HepG2 (cell line): ENCODE results near the gene GPR89A. TPM values are rescaled to one million over a fixed set of nuclear protein-coding genes. Genes with fewer than 3 reads are reported as not detected.

Experiments used
- AGO1 ChIP-seq: fragments of 200-400 bp; formaldehyde crosslinking; IDR thresholded peaks from 2 replicates; pipeline ENCODE4 v1.6.1; 2017; ENCODE audit warnings: mild to moderate bottlenecking, low read depth, low read length, moderate library complexity; ENCODE audit not compliant: poor library complexity, severe bottlenecking
- CEBPZ ChIP-seq: IDR thresholded peaks from 2 replicates; pipeline ENCODE4 v1.6.1; 2012; ENCODE audit warnings: low read length, improper control_type of control experiment
- ELF4 ChIP-seq: sonication (generic); formaldehyde crosslinking; IDR thresholded peaks from 2 replicates; pipeline ENCODE4 v1.5.0; 2020; ENCODE audit warnings: missing genetic modification reagents, mild to moderate bottlenecking, moderate library complexity, borderline replicate concordance
- GPN1 ChIP-seq: sonication (generic); formaldehyde crosslinking; IDR thresholded peaks from 2 replicates; pipeline ENCODE4 v1.5.1; 2020; ENCODE audit warnings: missing genetic modification reagents, borderline replicate concordance
- HNF4A ChIP-seq: sonication (generic); formaldehyde crosslinking; IDR thresholded peaks from 2 replicates; pipeline ENCODE4 v1.4.0; 2020; ENCODE audit warnings: missing genetic modification reagents
- MZF1 ChIP-seq: sonication (generic); formaldehyde crosslinking; IDR thresholded peaks from 2 replicates; pipeline ENCODE4 v1.8.1; 2023; ENCODE audit warnings: mild to moderate bottlenecking, missing genetic modification reagents, borderline replicate concordance
- SATB2 ChIP-seq: sonication (generic); formaldehyde crosslinking; IDR thresholded peaks from 2 replicates; pipeline ENCODE4 v1.5.0; 2020; ENCODE audit warnings: missing genetic modification reagents
- SOX6 ChIP-seq, 2 experiments: fragments of 450-650 bp in 1 of 2; sonication (generic) in 1 of 2; formaldehyde crosslinking in 1 of 2; IDR thresholded peaks; 2 replicates each; pipeline versions ENCODE4 v1.4.0 to v1.6.1; 2017 to 2020; ENCODE audit warnings: antibody characterized with exemption in 1 of 2, mild to moderate bottlenecking in 1 of 2, missing genetic modification reagents in 1 of 2
- ZNF33A ChIP-seq: sonication (generic); formaldehyde crosslinking; IDR thresholded peaks from 2 replicates; pipeline ENCODE4 v1.5.1; 2020; ENCODE audit warnings: missing genetic modification reagents, mild to moderate bottlenecking, moderate library complexity, borderline replicate concordance
- ZNF839 ChIP-seq: sonication (generic); formaldehyde crosslinking; IDR thresholded peaks from 2 replicates; pipeline ENCODE4 v1.4.0; 2020; ENCODE audit warnings: missing genetic modification reagents, mild to moderate bottlenecking, borderline replicate concordance
- polyA plus RNA-seq, 8 experiments: library from polyadenylated mRNA; depleted of rRNA in 3 of 8; stranded (reverse) in 7 of 8; unstranded in 1 of 8; fragments of >200 nt; fragmentation: Illumina TruSeq in 4 of 8; extraction: Trizol in 4 of 8; gene quantifications; 2 replicates each; pipeline versions ENCODE4 v1.2.1 to v1.2.3, GENCODE V29; 2011 to 2016; ENCODE audit warnings: low read depth in 4 of 8, missing spikeins in 1 of 8, mixed read lengths in 1 of 8; ENCODE audit not compliant: insufficient read depth in 1 of 8
- total RNA-seq, 5 experiments: library from RNA; depleted of rRNA; stranded (reverse); fragments of >200 nt; fragmentation: Illumina TruSeq; extraction: Trizol; gene quantifications; 2 replicates each; pipeline ENCODE4 v1.2.3, GENCODE V29; 2016; ENCODE audit warnings: low read depth in 1 of 5
- TF ChIP-seq, protein P1 (sequence below): sonication (generic); formaldehyde crosslinking; IDR thresholded peaks from 2 replicates; pipeline ENCODE4 v1.8.0; 2022; ENCODE audit warnings: mild to moderate bottlenecking, missing genetic modification reagents; ENCODE audit not compliant: insufficient replicate concordance
- TF ChIP-seq, protein P2 (sequence below): sonication (generic); formaldehyde crosslinking; IDR thresholded peaks from one replicate; pipeline ENCODE4 v1.5.1; 2020; ENCODE audit warnings: mild to moderate bottlenecking, missing genetic modification reagents; ENCODE audit errors: not compliant biosample characterization
- TF ChIP-seq, protein P3 (sequence below): IDR thresholded peaks from 2 replicates; pipeline ENCODE4 v1.6.1; 2016; ENCODE audit warnings: mild to moderate bottlenecking, missing biosample characterization, missing genetic modification reagents

Gene GPR89A
- total and polyA plus RNA-seq, 2 of the 13 experiments (the other 11 are each of a cell fraction or from before 2014, with no cell fraction given), result 23.4 to 32.6 TPM

- no peak for TF ChIP-seq CEBPZ
- TF ChIP-seq, protein P1, sequence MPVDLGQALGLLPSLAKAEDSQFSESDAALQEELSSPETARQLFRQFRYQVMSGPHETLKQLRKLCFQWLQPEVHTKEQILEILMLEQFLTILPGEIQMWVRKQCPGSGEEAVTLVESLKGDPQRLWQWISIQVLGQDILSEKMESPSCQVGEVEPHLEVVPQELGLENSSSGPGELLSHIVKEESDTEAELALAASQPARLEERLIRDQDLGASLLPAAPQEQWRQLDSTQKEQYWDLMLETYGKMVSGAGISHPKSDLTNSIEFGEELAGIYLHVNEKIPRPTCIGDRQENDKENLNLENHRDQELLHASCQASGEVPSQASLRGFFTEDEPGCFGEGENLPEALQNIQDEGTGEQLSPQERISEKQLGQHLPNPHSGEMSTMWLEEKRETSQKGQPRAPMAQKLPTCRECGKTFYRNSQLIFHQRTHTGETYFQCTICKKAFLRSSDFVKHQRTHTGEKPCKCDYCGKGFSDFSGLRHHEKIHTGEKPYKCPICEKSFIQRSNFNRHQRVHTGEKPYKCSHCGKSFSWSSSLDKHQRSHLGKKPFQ, result no peak
- TF ChIP-seq SOX6 (IDR thresholded peaks at IDR 0.05), result no peak
- peak; percentile 75 for TF ChIP-seq SOX6 (CRISPR knock-in tag; IDR thresholded peaks at IDR 0.05)
- TF ChIP-seq ELF4 (CRISPR knock-in tag), result no peak
- TF ChIP-seq ZNF33A (CRISPR knock-in tag), result peak; percentile 87; the same call in 1 of the 2 replicates
- TF ChIP-seq ZNF839 (CRISPR knock-in tag), result no peak
- no peak for TF ChIP-seq GPN1 (CRISPR knock-in tag)
- no peak for TF ChIP-seq SATB2 (CRISPR knock-in tag)
- TF ChIP-seq, protein P2, sequence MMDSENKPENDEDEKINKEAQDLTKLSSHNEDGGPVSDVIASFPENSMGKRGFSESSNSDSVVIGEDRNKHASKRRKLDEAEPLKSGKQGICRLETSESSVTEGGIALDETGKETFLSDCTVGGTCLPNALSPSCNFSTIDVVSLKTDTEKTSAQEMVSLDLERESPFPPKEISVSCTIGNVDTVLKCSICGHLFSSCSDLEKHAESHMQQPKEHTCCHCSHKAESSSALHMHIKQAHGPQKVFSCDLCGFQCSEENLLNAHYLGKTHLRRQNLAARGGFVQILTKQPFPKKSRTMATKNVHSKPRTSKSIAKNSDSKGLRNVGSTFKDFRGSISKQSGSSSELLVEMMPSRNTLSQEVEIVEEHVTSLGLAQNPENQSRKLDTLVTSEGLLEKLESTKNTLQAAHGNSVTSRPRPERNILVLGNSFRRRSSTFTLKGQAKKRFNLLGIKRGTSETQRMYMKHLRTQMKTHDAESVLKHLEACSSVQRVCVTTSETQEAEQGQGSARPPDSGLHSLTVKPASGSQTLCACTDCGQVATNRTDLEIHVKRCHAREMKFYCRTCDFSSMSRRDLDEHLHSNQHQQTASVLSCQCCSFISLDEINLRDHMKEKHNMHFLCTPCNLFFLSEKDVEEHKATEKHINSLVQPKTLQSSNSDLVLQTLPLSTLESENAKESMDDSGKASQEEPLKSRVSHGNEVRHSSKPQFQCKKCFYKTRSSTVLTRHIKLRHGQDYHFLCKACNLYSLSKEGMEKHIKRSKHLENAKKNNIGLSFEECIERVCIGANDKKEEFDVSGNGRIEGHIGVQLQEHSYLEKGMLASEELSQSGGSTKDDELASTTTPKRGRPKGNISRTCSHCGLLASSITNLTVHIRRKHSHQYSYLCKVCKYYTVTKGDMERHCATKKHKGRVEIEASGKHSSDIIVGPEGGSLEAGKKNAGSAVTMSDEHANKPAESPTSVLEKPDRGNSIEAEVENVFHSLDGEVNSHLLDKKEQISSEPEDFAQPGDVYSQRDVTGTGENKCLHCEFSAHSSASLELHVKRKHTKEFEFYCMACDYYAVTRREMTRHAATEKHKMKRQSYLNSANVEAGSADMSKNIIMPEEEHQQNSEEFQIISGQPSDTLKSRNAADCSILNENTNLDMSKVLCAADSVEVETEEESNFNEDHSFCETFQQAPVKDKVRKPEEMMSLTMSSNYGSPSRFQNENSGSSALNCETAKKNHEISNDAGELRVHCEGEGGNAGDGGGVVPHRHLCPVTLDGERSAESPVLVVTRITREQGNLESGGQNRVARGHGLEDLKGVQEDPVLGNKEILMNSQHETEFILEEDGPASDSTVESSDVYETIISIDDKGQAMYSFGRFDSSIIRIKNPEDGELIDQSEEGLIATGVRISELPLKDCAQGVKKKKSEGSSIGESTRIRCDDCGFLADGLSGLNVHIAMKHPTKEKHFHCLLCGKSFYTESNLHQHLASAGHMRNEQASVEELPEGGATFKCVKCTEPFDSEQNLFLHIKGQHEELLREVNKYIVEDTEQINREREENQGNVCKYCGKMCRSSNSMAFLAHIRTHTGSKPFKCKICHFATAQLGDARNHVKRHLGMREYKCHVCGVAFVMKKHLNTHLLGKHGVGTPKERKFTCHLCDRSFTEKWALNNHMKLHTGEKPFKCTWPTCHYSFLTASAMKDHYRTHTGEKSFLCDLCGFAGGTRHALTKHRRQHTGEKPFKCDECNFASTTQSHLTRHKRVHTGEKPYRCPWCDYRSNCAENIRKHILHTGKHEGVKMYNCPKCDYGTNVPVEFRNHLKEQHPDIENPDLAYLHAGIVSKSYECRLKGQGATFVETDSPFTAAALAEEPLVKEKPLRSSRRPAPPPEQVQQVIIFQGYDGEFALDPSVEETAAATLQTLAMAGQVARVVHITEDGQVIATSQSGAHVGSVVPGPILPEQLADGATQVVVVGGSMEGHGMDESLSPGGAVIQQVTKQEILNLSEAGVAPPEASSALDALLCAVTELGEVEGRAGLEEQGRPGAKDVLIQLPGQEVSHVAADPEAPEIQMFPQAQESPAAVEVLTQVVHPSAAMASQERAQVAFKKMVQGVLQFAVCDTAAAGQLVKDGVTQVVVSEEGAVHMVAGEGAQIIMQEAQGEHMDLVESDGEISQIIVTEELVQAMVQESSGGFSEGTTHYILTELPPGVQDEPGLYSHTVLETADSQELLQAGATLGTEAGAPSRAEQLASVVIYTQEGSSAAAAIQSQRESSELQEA (CRISPR knock-in tag), result peak; percentile 46
- TF ChIP-seq MZF1, result no peak
- no peak for TF ChIP-seq AGO1
- TF ChIP-seq, protein P3, sequence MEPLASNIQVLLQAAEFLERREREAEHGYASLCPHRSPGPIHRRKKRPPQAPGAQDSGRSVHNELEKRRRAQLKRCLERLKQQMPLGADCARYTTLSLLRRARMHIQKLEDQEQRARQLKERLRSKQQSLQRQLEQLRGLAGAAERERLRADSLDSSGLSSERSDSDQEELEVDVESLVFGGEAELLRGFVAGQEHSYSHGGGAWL, result no peak; the same call in 1 of the 2 replicates
- TF ChIP-seq HNF4A (CRISPR knock-in tag), result peak; percentile 89
Observed at GRCh38 chr1:145714524-145715111, 106.8 kb downstream of the GPR89A start (continued).
